EL (cell line): ENCODE results near the gene LACC1.
A peak's percentile ranks its signal among the peaks of the same experiment; 100 is the strongest.

Experiments used
- DNase-seq: peaks from one replicate; pipeline ENCODE4 v3.0.0-alpha.2; 2016

LACC1 gene

GRCh38 chr13:43879755-43880181, at the start of gene LACC1:
TSS of gene LACC1 (plus strand) at chr13:43879904. CDS start at chr13:43880986, 1,082 bp downstream.
- DNase-seq, result peak; percentile 6

- peak; percentile 37 for DNase-seq
Measured at GRCh38 chr13:43830497-43830881, 49.2 kb upstream of the LACC1 start.

GRCh38 chr13:43831088-43831487, 48.6 kb upstream of the LACC1 start:
- DNase-seq, result peak; percentile 35

- DNase-seq, result no peak
Measured at GRCh38 chr13:43835701-43836100, 44.0 kb upstream of the LACC1 start.

GRCh38 chr13:43838909-43839308, 40.8 kb upstream of the LACC1 start:
- DNase-seq, result peak; percentile 76

GRCh38 chr13:43846496-43847158, 33.1 kb upstream of the LACC1 start:
- DNase-seq, result peak; percentile 8

GRCh38 chr13:43848001-43848649, 31.6 kb upstream of the LACC1 start:
- peak; percentile 61 for DNase-seq

GRCh38 chr13:43850873-43851272, 28.8 kb upstream of the LACC1 start:
- no peak for DNase-seq

GRCh38 chr13:43852923-43853404, 26.7 kb upstream of the LACC1 start:
- DNase-seq, result no peak

GRCh38 chr13:43861863-43862262, 17.8 kb upstream of the LACC1 start:
- DNase-seq, result peak; percentile 57

- DNase-seq, result no peak
Measured at GRCh38 chr13:43864921-43865320, 14.8 kb upstream of the LACC1 start.

- peak; percentile 61 for DNase-seq
Measured at GRCh38 chr13:43865892-43866291, 13.8 kb upstream of the LACC1 start.

GRCh38 chr13:43872181-43872580, 7.5 kb upstream of the LACC1 start:
- no peak for DNase-seq

GRCh38 chr13:43874504-43875092, 5.1 kb upstream of the LACC1 start:
- DNase-seq, result peak; percentile 23

GRCh38 chr13:43876366-43876765, 3.3 kb upstream of the LACC1 start:
- DNase-seq, result no peak

GRCh38 chr13:43877326-43877725, 2.4 kb upstream of the LACC1 start:
- DNase-seq, result no peak

GRCh38 chr13:43877766-43878165, 1.9 kb upstream of the LACC1 start:
- DNase-seq, result no peak

GRCh38 chr13:43878892-43879754, 581 bp upstream of the LACC1 start, which contains the start of gene CCDC122:
TSS of gene CCDC122 (minus strand) at chr13:43879740. CDS start at chr13:43869376, 10,364 bp downstream.
- peak; percentile 83 for DNase-seq

GRCh38 chr13:43880214-43880855, 631 bp downstream of the LACC1 start:
- no peak for DNase-seq

GRCh38 chr13:43880926-43881325, 1.2 kb downstream of the LACC1 start:
- no peak for DNase-seq

GRCh38 chr13:43881580-43881979, 1.9 kb downstream of the LACC1 start:
- no peak for DNase-seq

GRCh38 chr13:43883631-43884030, 3.9 kb downstream of the LACC1 start:
- no peak for DNase-seq
